Liver (tissue), 9 donors: ENCODE data around the gene GMDS. TPM values are rescaled to one million over a fixed set of nuclear protein-coding genes. Genes with fewer than 3 reads are reported as not detected.

ENCODE experiments used
- DNase-seq: peaks from one replicate; pipeline ENCODE4 v3.0.0-alpha.2; 2017; ENCODE audit warnings: low spot score
- H3K27ac ChIP-seq, 2 donors: one replicate each; pipeline ENCODE4 v1.7.0; 2013; ENCODE audit warnings: inconsistent platforms in 2 of 2, low read length in 2 of 2, control low read depth in 1 of 2, low read depth in 1 of 2, mild to moderate bottlenecking in 1 of 2
- H3K27me3 ChIP-seq, 4 donors: one replicate each; pipeline versions ENCODE4 v1.6.1 to v1.7.0; 2013; ENCODE audit warnings: low read length in 3 of 4, inconsistent platforms in 1 of 4, mild to moderate bottlenecking in 1 of 4, moderate library complexity in 1 of 4; ENCODE audit not compliant: control insufficient read depth in 4 of 4, insufficient read depth in 4 of 4
- H3K36me3 ChIP-seq, 4 donors: one replicate each; pipeline versions ENCODE4 v1.6.1 to v1.7.0; 2013; ENCODE audit warnings: low read length in 3 of 4, mild to moderate bottlenecking in 3 of 4, low read depth in 1 of 4, moderate library complexity in 1 of 4; ENCODE audit not compliant: control insufficient read depth in 4 of 4, insufficient read depth in 3 of 4
- H3K4me1 ChIP-seq, 4 donors: one replicate each; pipeline versions ENCODE4 v1.6.1 to v1.7.0; 2013; ENCODE audit warnings: low read length in 3 of 4, mild to moderate bottlenecking in 3 of 4, moderate library complexity in 1 of 4; ENCODE audit not compliant: control insufficient read depth in 4 of 4, insufficient read depth in 4 of 4
- H3K4me3 ChIP-seq, 3 donors: one replicate each; pipeline versions ENCODE4 v1.6.1 to v1.7.0; 2013; ENCODE audit warnings: low read length in 3 of 3, control low read depth in 1 of 3, low read depth in 1 of 3, mild to moderate bottlenecking in 1 of 3
- H3K9ac ChIP-seq, 2 donors: one replicate each; pipeline ENCODE4 v1.7.0; 2013; ENCODE audit warnings: low read length in 2 of 2, mild to moderate bottlenecking in 2 of 2, moderate library complexity in 2 of 2, control low read depth in 1 of 2, low read depth in 1 of 2
- H3K9me3 ChIP-seq, 4 donors: one replicate each; pipeline versions ENCODE4 v1.6.1 to v1.7.0; 2013; ENCODE audit warnings: low read length in 3 of 4; ENCODE audit not compliant: control insufficient read depth in 4 of 4
- CTCF ChIP-seq: fragments of 150-350 bp; IDR thresholded peaks from 2 replicates; pipeline ENCODE4 v1.5.1; 2017; ENCODE audit warnings: improper control_type of control experiment, low read depth, low read length; ENCODE audit not compliant: missing input control
- EGR1 ChIP-seq, 2 donors: IDR thresholded peaks; 2 replicates each; pipeline ENCODE4 v1.6.1; 2016 to 2018; ENCODE audit warnings: antibody characterized with exemption in 2 of 2, low read depth in 2 of 2
- FOXA1 ChIP-seq: IDR thresholded peaks from 2 replicates; pipeline ENCODE4 v1.6.1; 2016; ENCODE audit warnings: antibody characterized with exemption
- FOXA2 ChIP-seq: IDR thresholded peaks from 2 replicates; pipeline ENCODE4 v1.6.1; 2016; ENCODE audit warnings: antibody characterized with exemption
- GABPA ChIP-seq, 2 donors: IDR thresholded peaks in 1 of 2; conservative IDR thresholded peaks in 1 of 2; 2 replicates each; pipeline ENCODE4 v1.6.1; 2016; ENCODE audit warnings: antibody characterized with exemption in 2 of 2, mild to moderate bottlenecking in 1 of 2, moderate library complexity in 1 of 2
- HNF4A ChIP-seq, 2 donors: conservative IDR thresholded peaks; 2 replicates each; pipeline ENCODE4 v1.6.1; 2016; ENCODE audit warnings: antibody characterized with exemption in 2 of 2, mild to moderate bottlenecking in 2 of 2
- HNF4G ChIP-seq: IDR thresholded peaks from 2 replicates; pipeline ENCODE4 v1.6.1; 2016; ENCODE audit warnings: antibody characterized with exemption
- JUND ChIP-seq, 2 donors: IDR thresholded peaks; 2 replicates each; pipeline ENCODE4 v1.6.1; 2016; ENCODE audit warnings: antibody characterized with exemption in 2 of 2
- NR2F2 ChIP-seq: IDR thresholded peaks from 2 replicates; pipeline ENCODE4 v1.6.1; 2016; ENCODE audit warnings: antibody characterized with exemption
- RAD21 ChIP-seq, 2 donors: IDR thresholded peaks; 2 replicates each; pipeline ENCODE4 v1.6.1; 2016; ENCODE audit warnings: antibody characterized with exemption in 2 of 2, mild to moderate bottlenecking in 2 of 2
- RXRA ChIP-seq, 2 donors: IDR thresholded peaks; 2 replicates each; pipeline ENCODE4 v1.6.1; 2017 to 2018; ENCODE audit warnings: antibody characterized with exemption in 2 of 2, mild to moderate bottlenecking in 1 of 2
- SP1 ChIP-seq: IDR thresholded peaks from 2 replicates; pipeline ENCODE4 v1.6.1; 2018; ENCODE audit warnings: antibody characterized with exemption, mild to moderate bottlenecking
- TAF1 ChIP-seq: conservative IDR thresholded peaks from 2 replicates; pipeline ENCODE4 v1.6.1; 2016; ENCODE audit warnings: antibody characterized with exemption, mild to moderate bottlenecking
- YY1 ChIP-seq: IDR thresholded peaks from 2 replicates; pipeline ENCODE4 v1.6.1; 2016; ENCODE audit warnings: antibody characterized with exemption, mild to moderate bottlenecking
- WGBS: extraction: QIAGEN DNeasy Blood & Tissue Kit; methylation state at CpG from one replicate; pipeline ENCODE4 v1.1.7; 2013; 5-methylcytosine and 5-hydroxymethylcytosine counted together
- polyA plus RNA-seq, 2 donors: library from polyadenylated mRNA; stranded (reverse) in 1 of 2; unstranded in 1 of 2; fragments of 200-250 nt in 1 of 2; fragments of >200 nt in 1 of 2; fragmentation: Nextera tagmentation in 1 of 2; extraction: Ambion mirVana in 1 of 2; gene quantifications; one replicate each; pipeline versions ENCODE4 v1.2.1 to v1.2.3, GENCODE V29; 2013 to 2015
- total RNA-seq, 2 donors: library from RNA; depleted of rRNA; stranded (reverse); fragments of >200 nt; gene quantifications; one replicate each; pipeline ENCODE4 v1.2.3, GENCODE V29; 2014
- TF ChIP-seq, protein P1 (sequence below): IDR thresholded peaks from 2 replicates; pipeline ENCODE4 v1.6.1; 2016; ENCODE audit warnings: antibody characterized with exemption
- TF ChIP-seq, protein P2 (sequence below): IDR thresholded peaks from 2 replicates; pipeline ENCODE4 v1.6.1; 2016; ENCODE audit warnings: antibody characterized with exemption
- TF ChIP-seq, protein P3 (sequence below): IDR thresholded peaks from 2 replicates; pipeline ENCODE4 v1.6.1; 2016; ENCODE audit warnings: antibody characterized with exemption, mild to moderate bottlenecking
- TF ChIP-seq, protein P4 (sequence below): IDR thresholded peaks from 2 replicates; pipeline ENCODE4 v1.6.1; 2016; ENCODE audit warnings: antibody characterized with exemption
- donor health status: healthy.
- donor health status: healthy.
- donor health status: healthy.
- donor health status: healthy.
- donor health status: healthy.

The GMDS gene
- total and polyA plus RNA-seq, 4 donors = 3.5 to 15.6 (median 13.0) TPM

DNA sequence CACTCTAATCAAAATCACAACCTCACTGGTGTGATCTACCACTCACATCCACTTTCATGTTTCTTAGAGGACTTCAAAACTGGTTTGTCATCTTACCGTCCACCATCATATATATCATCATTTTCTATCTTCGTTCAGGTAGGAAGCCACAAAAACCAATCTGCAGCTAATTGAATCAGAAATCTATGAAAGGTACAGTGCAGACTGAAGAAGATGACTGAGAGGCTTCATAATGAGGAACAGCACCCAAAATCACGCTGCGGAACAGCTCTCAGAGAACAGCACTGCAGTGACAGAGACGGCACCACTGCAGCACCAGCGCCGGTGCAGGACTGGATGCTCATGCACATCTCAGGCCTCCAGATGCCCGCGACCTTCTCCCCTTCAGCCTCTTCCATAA is 13.0 kb downstream of the GMDS start:
- Histone ChIP-seq H3K36me3 (no peaks in the 10 kb centered on the region), H3K9ac (no peak overlapping the region), H3K27ac (no peak overlapping the region), H3K27me3 (no peaks in the 10 kb centered on the region), H3K4me3 (no peak overlapping the region), H3K9me3 (no peaks in the 10 kb centered on the region), H3K4me1 (peaks cover 0 to 2% (median 0%) of the 10 kb centered on the region in 4 donors)
- 94% methylated on average over 9 of the region's 9 CpGs for WGBS
- no peak for DNase-seq
- TF ChIP-seq JUND (IDR thresholded peaks at IDR 0.05) = no peak
- no peak for TF ChIP-seq SP1
- no peak for TF ChIP-seq GABPA (IDR thresholded peaks at IDR 0.05 in 1 of 2, conservative IDR thresholded peaks at IDR 0.05 in 1 of 2)
- TF ChIP-seq YY1 = no peak
- TF ChIP-seq, protein P1, sequence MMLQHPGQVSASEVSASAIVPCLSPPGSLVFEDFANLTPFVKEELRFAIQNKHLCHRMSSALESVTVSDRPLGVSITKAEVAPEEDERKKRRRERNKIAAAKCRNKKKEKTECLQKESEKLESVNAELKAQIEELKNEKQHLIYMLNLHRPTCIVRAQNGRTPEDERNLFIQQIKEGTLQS = no peak
- TF ChIP-seq FOXA1 = no peak
- TF ChIP-seq TAF1 = no peak
- TF ChIP-seq, protein P2, sequence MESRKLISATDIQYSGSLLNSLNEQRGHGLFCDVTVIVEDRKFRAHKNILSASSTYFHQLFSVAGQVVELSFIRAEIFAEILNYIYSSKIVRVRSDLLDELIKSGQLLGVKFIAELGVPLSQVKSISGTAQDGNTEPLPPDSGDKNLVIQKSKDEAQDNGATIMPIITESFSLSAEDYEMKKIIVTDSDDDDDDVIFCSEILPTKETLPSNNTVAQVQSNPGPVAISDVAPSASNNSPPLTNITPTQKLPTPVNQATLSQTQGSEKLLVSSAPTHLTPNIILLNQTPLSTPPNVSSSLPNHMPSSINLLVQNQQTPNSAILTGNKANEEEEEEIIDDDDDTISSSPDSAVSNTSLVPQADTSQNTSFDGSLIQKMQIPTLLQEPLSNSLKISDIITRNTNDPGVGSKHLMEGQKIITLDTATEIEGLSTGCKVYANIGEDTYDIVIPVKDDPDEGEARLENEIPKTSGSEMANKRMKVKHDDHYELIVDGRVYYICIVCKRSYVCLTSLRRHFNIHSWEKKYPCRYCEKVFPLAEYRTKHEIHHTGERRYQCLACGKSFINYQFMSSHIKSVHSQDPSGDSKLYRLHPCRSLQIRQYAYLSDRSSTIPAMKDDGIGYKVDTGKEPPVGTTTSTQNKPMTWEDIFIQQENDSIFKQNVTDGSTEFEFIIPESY = no peak
- no peak for TF ChIP-seq EGR1 (IDR thresholded peaks at IDR 0.05; ENCODE audit: low read depth in 2 of 2)
- TF ChIP-seq NR2F2 = no peak
- no peak for TF ChIP-seq RXRA (IDR thresholded peaks at IDR 0.05)
- no peak for TF ChIP-seq RAD21 (IDR thresholded peaks at IDR 0.05)
- TF ChIP-seq CTCF = no peak
- TF ChIP-seq, protein P3, sequence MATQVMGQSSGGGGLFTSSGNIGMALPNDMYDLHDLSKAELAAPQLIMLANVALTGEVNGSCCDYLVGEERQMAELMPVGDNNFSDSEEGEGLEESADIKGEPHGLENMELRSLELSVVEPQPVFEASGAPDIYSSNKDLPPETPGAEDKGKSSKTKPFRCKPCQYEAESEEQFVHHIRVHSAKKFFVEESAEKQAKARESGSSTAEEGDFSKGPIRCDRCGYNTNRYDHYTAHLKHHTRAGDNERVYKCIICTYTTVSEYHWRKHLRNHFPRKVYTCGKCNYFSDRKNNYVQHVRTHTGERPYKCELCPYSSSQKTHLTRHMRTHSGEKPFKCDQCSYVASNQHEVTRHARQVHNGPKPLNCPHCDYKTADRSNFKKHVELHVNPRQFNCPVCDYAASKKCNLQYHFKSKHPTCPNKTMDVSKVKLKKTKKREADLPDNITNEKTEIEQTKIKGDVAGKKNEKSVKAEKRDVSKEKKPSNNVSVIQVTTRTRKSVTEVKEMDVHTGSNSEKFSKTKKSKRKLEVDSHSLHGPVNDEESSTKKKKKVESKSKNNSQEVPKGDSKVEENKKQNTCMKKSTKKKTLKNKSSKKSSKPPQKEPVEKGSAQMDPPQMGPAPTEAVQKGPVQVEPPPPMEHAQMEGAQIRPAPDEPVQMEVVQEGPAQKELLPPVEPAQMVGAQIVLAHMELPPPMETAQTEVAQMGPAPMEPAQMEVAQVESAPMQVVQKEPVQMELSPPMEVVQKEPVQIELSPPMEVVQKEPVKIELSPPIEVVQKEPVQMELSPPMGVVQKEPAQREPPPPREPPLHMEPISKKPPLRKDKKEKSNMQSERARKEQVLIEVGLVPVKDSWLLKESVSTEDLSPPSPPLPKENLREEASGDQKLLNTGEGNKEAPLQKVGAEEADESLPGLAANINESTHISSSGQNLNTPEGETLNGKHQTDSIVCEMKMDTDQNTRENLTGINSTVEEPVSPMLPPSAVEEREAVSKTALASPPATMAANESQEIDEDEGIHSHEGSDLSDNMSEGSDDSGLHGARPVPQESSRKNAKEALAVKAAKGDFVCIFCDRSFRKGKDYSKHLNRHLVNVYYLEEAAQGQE = no peak
- TF ChIP-seq, protein P4, sequence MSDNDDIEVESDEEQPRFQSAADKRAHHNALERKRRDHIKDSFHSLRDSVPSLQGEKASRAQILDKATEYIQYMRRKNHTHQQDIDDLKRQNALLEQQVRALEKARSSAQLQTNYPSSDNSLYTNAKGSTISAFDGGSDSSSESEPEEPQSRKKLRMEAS = no peak
- TF ChIP-seq HNF4G = no peak
- TF ChIP-seq FOXA2 = no peak
- TF ChIP-seq HNF4A (conservative IDR thresholded peaks at IDR 0.05) = no peak
